HCT116 (cell line): Measurements from ENCODE around the gene TBXA2R. TPM values are rescaled to one million over a fixed set of nuclear protein-coding genes. Genes with fewer than 3 reads are reported as not detected.

Experiments used
- ATAC-seq: fragments of 200-7000 bp; cut with Tn5 transposase; 2 replicates; pipeline ENCODE4 v1.9.1; 2020; ENCODE audit warnings: mild to moderate bottlenecking, moderate library complexity
- BruUV-seq: library from RNA; stranded (reverse); fragments of 400-500 nt; replicated peaks from 2 replicates; lab custom pipeline; 2021; lab: Mats Ljungman, UMichigan
- CTCF ChIA-PET: fragments of 300-600 bp; sonication (Branson Sonifier 250); formaldehyde crosslinking; loops from one replicate; lab custom pipeline; 2021; ENCODE audit warnings: antibody characterized with exemption; lab: Charles Lee
- POLR2A ChIA-PET: fragments of 300-600, 350-600 bp; sonication (Branson Sonifier 250); formaldehyde crosslinking; loops from one replicate; lab custom pipeline; 2021; ENCODE audit warnings: antibody characterized with exemption; lab: Charles Lee
- RAD21 ChIA-PET, 2 experiments: fragments of 300-600 bp; sonication (Branson Sonifier 250); formaldehyde crosslinking; loops; one replicate each; lab custom pipeline; 2023; ENCODE audit warnings: low total read pairs in 2 of 2; ENCODE audit not compliant: uncharacterized antibody in 2 of 2, unreplicated experiment in 2 of 2, low non-redundant PET in 1 of 2; lab: Charles Lee
- DNase-seq: peaks from one replicate; pipeline ENCODE4 v3.0.0-alpha.2; 2010; ENCODE audit warnings: low read depth, low spot score
- H2AFZ ChIP-seq: fragments of 200-600 bp; shearing (Covaris generic), sonication (generic); 2 replicates; pipeline ENCODE4 v1.6.1; 2017; ENCODE audit warnings: low read depth, mixed run types, mixed read lengths, antibody characterized with exemption, low read length; ENCODE audit not compliant: poor library complexity, severe bottlenecking
- H3K27ac ChIP-seq: 2 replicates; pipeline ENCODE4 v1.5.1; 2012; ENCODE audit warnings: low read depth, low read length
- H3K27me3 ChIP-seq: fragments of 200-600 bp; sonication (generic); 2 replicates; pipeline ENCODE4 v1.6.1; 2016; ENCODE audit warnings: mixed run types, low read length, mixed read lengths; ENCODE audit not compliant: insufficient read depth
- H3K36me3 ChIP-seq, 2 experiments: fragments of 200-500 bp in 1 of 2; fragments of 200-600 bp in 1 of 2; sonication (Bioruptor generic) in 1 of 2; sonication (generic) in 1 of 2; 2 replicates each; pipeline versions ENCODE4 v1.5.1 to v1.6.1; 2014 to 2016; ENCODE audit warnings: low read length in 2 of 2, inconsistent platforms in 1 of 2, mixed read lengths in 1 of 2, mixed run types in 1 of 2; ENCODE audit not compliant: insufficient read depth in 2 of 2, control insufficient read depth in 1 of 2
- H3K4me1 ChIP-seq, 2 experiments: fragments of 200-600 bp in 1 of 2; sonication (generic) in 1 of 2; 2 replicates each; pipeline versions ENCODE4 v1.5.1 to v1.6.1; 2012 to 2017; ENCODE audit warnings: low read length in 2 of 2, inconsistent platforms in 1 of 2, mild to moderate bottlenecking in 1 of 2, mixed read lengths in 1 of 2, mixed run types in 1 of 2, moderate library complexity in 1 of 2; ENCODE audit not compliant: insufficient read depth in 2 of 2, control insufficient read depth in 1 of 2
- H3K4me2 ChIP-seq: fragments of 200-600 bp; sonication (generic); 2 replicates; pipeline ENCODE4 v1.6.1; 2017; ENCODE audit warnings: mixed run types, low read length, mixed read lengths
- H3K4me3 ChIP-seq, 2 experiments: fragments of 200-600 bp in 1 of 2; sonication (generic) in 1 of 2; replicated peaks in 1 of 2; 2 replicates each; pipeline ENCODE4 v1.5.1; 2011 to 2016; ENCODE audit warnings: low read length in 2 of 2, control low read depth in 1 of 2, low read depth in 1 of 2, mild to moderate bottlenecking in 1 of 2, mixed read lengths in 1 of 2, mixed run types in 1 of 2
- H3K79me2 ChIP-seq: fragments of 200-600 bp; sonication (generic); 2 replicates; pipeline ENCODE4 v1.6.1; 2017; ENCODE audit warnings: mild to moderate bottlenecking, mixed run types, low read length, moderate library complexity, mixed read lengths; ENCODE audit not compliant: insufficient read depth
- H3K9ac ChIP-seq: fragments of 200-600 bp; sonication (generic); 2 replicates; pipeline ENCODE4 v1.6.1; 2016; ENCODE audit warnings: low read length, mixed read lengths
- H3K9me2 ChIP-seq: fragments of 200-600 bp; sonication (generic), shearing (Covaris generic); 2 replicates; pipeline ENCODE4 v1.6.1; 2017; ENCODE audit warnings: mixed run types, mild to moderate bottlenecking, moderate library complexity; ENCODE audit not compliant: insufficient read depth
- H3K9me3 ChIP-seq, 2 experiments: fragments of 200-500 bp in 1 of 2; fragments of 200-600 bp in 1 of 2; sonication (Bioruptor generic) in 1 of 2; sonication (generic) in 1 of 2; 2 replicates each; pipeline ENCODE4 v1.6.1; 2014 to 2017; ENCODE audit warnings: low read length in 2 of 2, mixed read lengths in 2 of 2, inconsistent platforms in 1 of 2, low read depth in 1 of 2, mild to moderate bottlenecking in 1 of 2, mixed run types in 1 of 2, moderate library complexity in 1 of 2; ENCODE audit not compliant: control insufficient read depth in 1 of 2, insufficient read depth in 1 of 2
- H4K20me1 ChIP-seq: fragments of 200-600 bp; sonication (generic), shearing (Covaris generic); 2 replicates; pipeline ENCODE4 v1.6.1; 2017; ENCODE audit warnings: mixed run types, mild to moderate bottlenecking, moderate library complexity; ENCODE audit not compliant: insufficient read depth
- ATF3 ChIP-seq: IDR thresholded peaks from 2 replicates; pipeline ENCODE4 v1.6.1; 2012
- CBX3 ChIP-seq: IDR thresholded peaks from 2 replicates; pipeline ENCODE4 v1.6.1; 2012; ENCODE audit warnings: low read depth
- CTCF ChIP-seq, 3 experiments: fragments of 200-600 bp in 1 of 3; sonication (generic) in 1 of 3; IDR thresholded peaks in 2 of 3; conservative IDR thresholded peaks in 1 of 3; 2 replicates each; pipeline ENCODE4 v1.5.1; 2012 to 2017; ENCODE audit warnings: low read depth in 2 of 3, low read length in 2 of 3, antibody characterized with exemption in 1 of 3, borderline replicate concordance in 1 of 3, control low read depth in 1 of 3, mild to moderate bottlenecking in 1 of 3, mixed read lengths in 1 of 3, mixed run types in 1 of 3, moderate library complexity in 1 of 3; ENCODE audit not compliant: insufficient read depth in 1 of 3
- EGR1 ChIP-seq: IDR thresholded peaks from 2 replicates; pipeline ENCODE4 v1.6.1; 2012; ENCODE audit warnings: low read depth
- ELF1 ChIP-seq: IDR thresholded peaks from 2 replicates; pipeline ENCODE4 v1.6.1; 2012; ENCODE audit warnings: low read depth, borderline replicate concordance
- EZH2 ChIP-seq: fragments of 200-600 bp; sonication (generic); IDR thresholded peaks from 2 replicates; pipeline ENCODE4 v1.6.1; 2017; ENCODE audit warnings: antibody characterized with exemption, mixed run types
- EZH2phosphoT487 ChIP-seq: fragments of 200-600 bp; IDR thresholded peaks from 2 replicates; pipeline ENCODE4 v1.6.1; 2018; ENCODE audit warnings: antibody characterized with exemption, borderline replicate concordance
- FOSL1 ChIP-seq: IDR thresholded peaks from 2 replicates; pipeline ENCODE4 v1.6.1; 2012; ENCODE audit warnings: low read depth
- JUND ChIP-seq: IDR thresholded peaks from 2 replicates; pipeline ENCODE4 v1.6.1; 2012
- MAX ChIP-seq: IDR thresholded peaks from 2 replicates; pipeline ENCODE4 v1.6.1; 2012
- POLR2A ChIP-seq: IDR thresholded peaks from 2 replicates; pipeline ENCODE4 v1.7.0; 2011; ENCODE audit warnings: borderline replicate concordance; ENCODE audit not compliant: insufficient read depth, insufficient read length; ENCODE audit errors: extremely low read depth
- POLR2AphosphoS5 ChIP-seq: IDR thresholded peaks from 2 replicates; pipeline ENCODE4 v1.6.1; 2011; ENCODE audit warnings: mild to moderate bottlenecking, low read depth, low read length, moderate library complexity
- REST ChIP-seq: IDR thresholded peaks from 2 replicates; pipeline ENCODE4 v1.6.1; 2012; ENCODE audit warnings: low read depth
- SRF ChIP-seq: IDR thresholded peaks from 2 replicates; pipeline ENCODE4 v1.6.1; 2012; ENCODE audit warnings: low read depth
- TCF7L2 ChIP-seq: IDR thresholded peaks from 2 replicates; pipeline ENCODE4 v1.7.0; 2011; ENCODE audit warnings: borderline replicate concordance, inconsistent platforms; ENCODE audit not compliant: insufficient read depth, insufficient read length; ENCODE audit errors: extremely low read depth
- YY1 ChIP-seq: IDR thresholded peaks from 2 replicates; pipeline ENCODE4 v1.6.1; 2011; ENCODE audit warnings: low read length, low read depth, moderate library complexity, mild to moderate bottlenecking; ENCODE audit not compliant: insufficient replicate concordance; ENCODE audit errors: extremely low read depth
- ZBTB33 ChIP-seq: IDR thresholded peaks from 2 replicates; pipeline ENCODE4 v1.6.1; 2011; ENCODE audit warnings: mild to moderate bottlenecking, low read length, moderate library complexity; ENCODE audit not compliant: insufficient replicate concordance; ENCODE audit errors: extremely low read depth
- ZFX ChIP-seq: fragments of 450-650 bp; IDR thresholded peaks from 2 replicates; pipeline ENCODE4 v1.6.1; 2017
- ZNF274 ChIP-seq: fragments of 200-500 bp; sonication (Bioruptor generic); IDR thresholded peaks from 2 replicates; pipeline ENCODE4 v1.6.1; 2014; ENCODE audit warnings: mild to moderate bottlenecking, low read depth, low read length, inconsistent platforms
- intact Hi-C: fragments of 100-400 bp; cut with micrococcal nuclease; formaldehyde crosslinking; loops from 2 replicates; pipeline ENCODE4 v1.10.0; 2022
- total RNA-seq: library from RNA; stranded (reverse); gene quantifications from one replicate; pipeline ENCODE4 v1.2.1, GENCODE V29; 2021; ENCODE audit not compliant: unreplicated experiment

TBXA2R gene
- total RNA-seq, 1 experiment from 2014 or later: 2.3 TPM

- Histone ChIP-seq H3K27ac (no peak overlapping the region), H3K4me2 (no peak overlapping the region), H3K9me2 (no peaks in the 10 kb centered on the region), H3K4me1 (0 out of 4 replicates have a peak, but pooled peaks cover 0 to under 1% of the 10 kb centered on the region in 2 experiments), H2AFZ (no peak overlapping the region), H3K9ac (no peak overlapping the region), H3K79me2 (no peaks in the 10 kb centered on the region), H3K4me3 (no peak overlapping the region), H3K9me3 (no peaks in the 10 kb centered on the region), H3K27me3 (no peaks in the 10 kb centered on the region), H3K36me3 (no peaks in the 10 kb centered on the region), H4K20me1 (no peaks in the 10 kb centered on the region)
- ChIA-PET POLR2A (interaction anchor here (0.8 kb wide), 1 partner anchor 14 kb away, joined by 3 read pairs; no protein-coding TSS in a partner anchor), RAD21 (interaction anchor here in 1 of 2 experiments (1.7 kb wide), 1 partner anchor 16 kb away, joined by 3 read pairs; no protein-coding TSS in a partner anchor), CTCF (no interaction called here)
- DNase-seq (no peak), ATAC-seq (no peak)
- BruUV-seq: no TSS peak
- intact Hi-C loops: no loop called here
- TF ChIP-seq FOSL1: no peak
- TF ChIP-seq ATF3: no peak
- TF ChIP-seq ZBTB33: no peak
- no peak for TF ChIP-seq ZNF274
- TF ChIP-seq MAX: no peak
- no peak for TF ChIP-seq EZH2
- no peak for TF ChIP-seq REST
- no peak for TF ChIP-seq EGR1
- no peak for TF ChIP-seq SRF
- TF ChIP-seq JUND: no peak
- no peak for TF ChIP-seq CBX3
- TF ChIP-seq CTCF (IDR thresholded peaks at IDR 0.05 in 2 of 3, conservative IDR thresholded peaks at IDR 0.05 in 1 of 3; ENCODE audit: borderline replicate concordance in 1 of 3, insufficient read depth in 1 of 3, low read depth in 2 of 3, low read length in 2 of 3): no peak
- no peak for TF ChIP-seq ELF1
- no peak for TF ChIP-seq TCF7L2
- TF ChIP-seq POLR2AphosphoS5: no peak
- no peak for TF ChIP-seq POLR2A
- no peak for TF ChIP-seq EZH2phosphoT487
- TF ChIP-seq YY1: no peak
- no peak for TF ChIP-seq ZFX
These were observed 14.6 kb downstream of the TBXA2R start for GRCh38 chr19:3591876-3592613.
